GM19324 (cell line): ENCODE results near the gene GALNT18.

ENCODE experiments used
- ATAC-seq: cut with Tn5 transposase; IDR thresholded peaks from one replicate; pipeline ENCODE4 v1.9.1; 2021; ENCODE audit warnings: mild to moderate bottlenecking, moderate library complexity; ENCODE audit not compliant: unreplicated experiment, low FRiP score

Gene GALNT18

GRCh38 chr11:11236498-11237059 lies 385.2 kb downstream of the GALNT18 start:
- ATAC-seq, result no peak

DNA sequence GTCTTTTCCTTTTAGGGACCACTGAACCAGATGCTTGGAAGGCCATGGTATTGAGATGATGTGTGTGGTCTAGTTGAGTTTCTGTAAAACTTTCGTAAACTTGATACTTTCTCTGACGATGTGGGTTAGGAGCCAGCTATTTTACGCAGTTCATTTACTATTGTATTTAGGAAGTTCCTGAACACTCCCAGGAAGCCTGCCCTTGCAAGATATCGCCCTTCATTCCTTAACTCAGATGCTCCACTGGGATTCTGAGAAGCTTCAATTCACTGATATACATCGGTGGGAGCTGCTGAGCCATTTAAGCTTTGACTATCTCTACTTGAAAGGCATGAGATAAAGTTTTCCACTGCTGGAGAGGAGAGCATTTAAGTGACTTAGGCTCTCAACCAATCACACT lies 390.0 kb downstream of the GALNT18 start:
- no peak for ATAC-seq

- ATAC-seq, result no peak
Observed at GRCh38 chr11:11230802-11231562, 390.8 kb downstream of the GALNT18 start.

GRCh38 chr11:11230087-11230486 lies 391.7 kb downstream of the GALNT18 start:
- no peak for ATAC-seq

GRCh38 chr11:11229647-11230046 lies 392.2 kb downstream of the GALNT18 start:
- ATAC-seq, result no peak

DNA sequence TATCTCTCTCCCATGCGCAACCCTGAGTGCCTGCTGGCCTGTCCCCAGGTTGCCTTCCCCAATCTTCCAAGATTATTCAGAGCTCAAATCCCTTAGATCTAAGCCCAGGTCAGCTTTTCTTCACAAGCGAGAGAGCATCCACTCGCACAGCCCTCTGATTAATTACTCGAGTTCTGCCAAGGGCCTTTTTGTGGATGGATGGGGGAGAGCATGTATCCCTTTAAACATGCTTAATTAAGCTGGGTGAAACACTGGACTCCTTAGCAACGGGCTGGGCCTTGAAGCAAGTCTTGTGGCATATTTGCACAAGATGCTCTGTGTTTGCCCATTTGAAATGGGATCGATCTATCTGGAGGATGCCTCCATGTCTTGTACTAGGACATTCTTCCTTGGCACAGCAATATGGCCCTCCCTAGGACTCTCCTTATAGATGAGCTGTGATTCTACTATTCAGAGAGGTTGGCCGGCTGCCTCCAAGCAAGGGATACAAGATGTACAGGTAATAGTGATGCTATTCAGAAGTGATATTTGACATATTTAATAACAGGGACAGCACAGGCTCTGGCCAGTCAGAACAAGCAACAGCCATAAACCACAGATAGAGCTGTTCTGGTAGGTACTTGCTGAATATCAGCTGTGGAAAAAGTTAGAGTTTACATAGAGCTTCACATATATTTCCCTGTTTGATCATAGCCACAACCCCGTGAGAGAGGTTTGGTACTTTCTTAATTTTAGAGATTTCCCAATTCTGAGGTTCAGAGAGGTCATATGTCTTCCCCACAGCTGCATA lies 394.3 kb downstream of the GALNT18 start:
- no peak for ATAC-seq
